ENCODE data around the gene NRCAM.

DNA sequence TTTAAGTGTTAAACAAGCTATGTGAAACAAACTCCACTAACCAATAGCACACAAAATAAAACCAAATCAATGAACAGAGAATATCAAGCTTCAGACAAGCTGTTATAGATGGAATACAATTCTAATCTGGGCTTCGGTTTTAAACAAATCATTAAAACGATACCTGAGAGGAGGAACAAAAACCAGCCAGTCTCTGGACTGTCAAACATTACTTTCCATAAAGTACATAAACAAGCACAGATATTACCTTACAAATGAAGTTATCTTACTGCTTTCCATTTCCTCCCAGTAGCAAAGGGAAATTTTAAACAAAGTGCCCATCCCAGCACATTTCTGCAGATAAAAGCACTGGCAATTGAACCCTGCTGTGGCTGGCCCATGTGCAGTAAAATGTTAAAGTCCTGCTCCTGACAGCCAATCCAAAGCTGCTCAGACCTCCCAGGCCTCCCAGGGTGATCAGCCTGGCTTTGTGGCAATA lies 128.0 kb downstream of the NRCAM start:
- TF ChIP-seq POLR2A (IDR thresholded peaks at IDR 0.05; ENCODE audit: control extremely low read depth in 1 of 2, low read depth in 2 of 2, low read length in 2 of 2) (no peak), JUND (IDR thresholded peaks at IDR 0.05; ENCODE audit: low read length) (no peak), ZNF274 (IDR thresholded peaks at IDR 0.05; ENCODE audit: borderline replicate concordance, extremely low read depth, low read length) (no peak), EZH2 (IDR thresholded peaks at IDR 0.05; ENCODE audit: low read depth, low read length, severe bottlenecking) (no peak), HDAC6 (IDR thresholded peaks at IDR 0.05; ENCODE audit: low read depth, low read length) (no peak), NRF1 (IDR thresholded peaks at IDR 0.05; ENCODE audit: low read depth, low read length) (no peak), GTF2F1 (IDR thresholded peaks at IDR 0.05; ENCODE audit: borderline replicate concordance, low read depth, low read length) (no peak), POLR2AphosphoS5 (IDR thresholded peaks at IDR 0.05; ENCODE audit: low read depth, low read length) (no peak), SUZ12 (IDR thresholded peaks at IDR 0.05; ENCODE audit: low read length) (no peak), RBBP5 (IDR thresholded peaks at IDR 0.05; ENCODE audit: borderline replicate concordance, low read depth, low read length) (no peak), RAD21 (IDR thresholded peaks at IDR 0.05 in 1 of 2, conservative IDR thresholded peaks at IDR 0.05 in 1 of 2; ENCODE audit: low read depth in 2 of 2, low read length in 2 of 2) (no peak)
- TF ChIP-seq, protein P1, sequence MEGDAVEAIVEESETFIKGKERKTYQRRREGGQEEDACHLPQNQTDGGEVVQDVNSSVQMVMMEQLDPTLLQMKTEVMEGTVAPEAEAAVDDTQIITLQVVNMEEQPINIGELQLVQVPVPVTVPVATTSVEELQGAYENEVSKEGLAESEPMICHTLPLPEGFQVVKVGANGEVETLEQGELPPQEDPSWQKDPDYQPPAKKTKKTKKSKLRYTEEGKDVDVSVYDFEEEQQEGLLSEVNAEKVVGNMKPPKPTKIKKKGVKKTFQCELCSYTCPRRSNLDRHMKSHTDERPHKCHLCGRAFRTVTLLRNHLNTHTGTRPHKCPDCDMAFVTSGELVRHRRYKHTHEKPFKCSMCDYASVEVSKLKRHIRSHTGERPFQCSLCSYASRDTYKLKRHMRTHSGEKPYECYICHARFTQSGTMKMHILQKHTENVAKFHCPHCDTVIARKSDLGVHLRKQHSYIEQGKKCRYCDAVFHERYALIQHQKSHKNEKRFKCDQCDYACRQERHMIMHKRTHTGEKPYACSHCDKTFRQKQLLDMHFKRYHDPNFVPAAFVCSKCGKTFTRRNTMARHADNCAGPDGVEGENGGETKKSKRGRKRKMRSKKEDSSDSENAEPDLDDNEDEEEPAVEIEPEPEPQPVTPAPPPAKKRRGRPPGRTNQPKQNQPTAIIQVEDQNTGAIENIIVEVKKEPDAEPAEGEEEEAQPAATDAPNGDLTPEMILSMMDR (IDR thresholded peaks at IDR 0.05; ENCODE audit: control extremely low read depth in 1 of 3, insufficient read depth in 1 of 3, low read depth in 1 of 3, low read length in 3 of 3) = no peak
- TF ChIP-seq, protein P2, sequence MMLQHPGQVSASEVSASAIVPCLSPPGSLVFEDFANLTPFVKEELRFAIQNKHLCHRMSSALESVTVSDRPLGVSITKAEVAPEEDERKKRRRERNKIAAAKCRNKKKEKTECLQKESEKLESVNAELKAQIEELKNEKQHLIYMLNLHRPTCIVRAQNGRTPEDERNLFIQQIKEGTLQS (IDR thresholded peaks at IDR 0.05; ENCODE audit: insufficient read depth, low read depth, low read length) = no peak
- TF ChIP-seq, protein P3, sequence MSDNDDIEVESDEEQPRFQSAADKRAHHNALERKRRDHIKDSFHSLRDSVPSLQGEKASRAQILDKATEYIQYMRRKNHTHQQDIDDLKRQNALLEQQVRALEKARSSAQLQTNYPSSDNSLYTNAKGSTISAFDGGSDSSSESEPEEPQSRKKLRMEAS (IDR thresholded peaks at IDR 0.05) = no peak

Data from H1 (cell line).